BLaER1 treated with 17β-estradiol and CSF1 and Interleukin-3, amounts not matched to agents 10 nM and 100 nM (cell line): ENCODE data around the gene TTC29.
A peak's percentile ranks its signal among the peaks of the same experiment; 100 is the strongest.
"Not testable (repeated sequence)": the region's sequence is repeated elsewhere in the genome, so short reads cannot be mapped to it uniquely, and the experiment has no call there.

Experiments
- H3K27ac ChIP-seq, 11 experiments: shearing (Covaris generic); formaldehyde crosslinking; 2 replicates each; pipeline ENCODE4 v1.8.1; 2022
- H3K27me3 ChIP-seq, 11 experiments: shearing (Covaris generic); formaldehyde crosslinking; 2 replicates each; pipeline ENCODE4 v1.8.1; 2022
- H3K36me3 ChIP-seq, 11 experiments: shearing (Covaris generic); formaldehyde crosslinking; 2 replicates each; pipeline ENCODE4 v1.8.1; 2022
- H3K4me1 ChIP-seq, 10 experiments: shearing (Covaris generic); formaldehyde crosslinking; 2 replicates each; pipeline ENCODE4 v1.8.1; 2022
- H3K4me2 ChIP-seq, 11 experiments: shearing (Covaris generic); formaldehyde crosslinking; 2 replicates each; pipeline ENCODE4 v1.8.1; 2022
- H3K4me3 ChIP-seq, 10 experiments: shearing (Covaris generic); formaldehyde crosslinking; 2 replicates each; pipeline ENCODE4 v1.8.1; 2022
- H3K9ac ChIP-seq, 11 experiments: shearing (Covaris generic); formaldehyde crosslinking; 2 replicates each; pipeline ENCODE4 v1.8.1; 2022
- H3K9me3 ChIP-seq, 11 experiments: shearing (Covaris generic); formaldehyde crosslinking; replicated peaks in 1 of 11; 2 replicates each; pipeline ENCODE4 v1.8.1; 2022
- H4K20me1 ChIP-seq, 11 experiments: shearing (Covaris generic); formaldehyde crosslinking; 2 replicates each; pipeline ENCODE4 v1.8.1; 2022
- Cebpa-rat ChIP-seq, 11 experiments: shearing (Covaris generic); IDR thresholded peaks; 2 replicates each; pipeline ENCODE4 v1.8.1; 2022

The TTC29 gene

GRCh38 chr4:146776691-146777090 is 169.0 kb downstream of the TTC29 start:
- no peaks in the 10 kb centered on the region for H3K4me1 ChIP-seq
- H3K9ac ChIP-seq, result no peak overlapping the region
- H3K9me3 ChIP-seq, result peaks cover 0 to 5% (median 0%) of the 10 kb centered on the region in 11 experiments; a peak in 2 of 22 replicates
- no peak for TF ChIP-seq Cebpa-rat (IDR thresholded peaks at IDR 0.05)
- no peak overlapping the region for H3K4me3 ChIP-seq
- H3K4me2 ChIP-seq, result no peak overlapping the region
- H3K27me3 ChIP-seq, result no peaks in the 10 kb centered on the region
- no peaks in the 10 kb centered on the region for H4K20me1 ChIP-seq
- no peak overlapping the region for H3K27ac ChIP-seq
- H3K36me3 ChIP-seq, result no peaks in the 10 kb centered on the region

- Histone ChIP-seq H3K4me1 (no peaks in the 10 kb centered on the region), H3K36me3 (no peaks in the 10 kb centered on the region), H3K4me3 (no peak overlapping the region), H3K4me2 (no peak overlapping the region), H3K9me3 (peaks cover 0 to 4% (median 0%) of the 10 kb centered on the region in 11 experiments; a peak in 2 of 22 replicates), H3K27me3 (no peaks in the 10 kb centered on the region), H4K20me1 (no peaks in the 10 kb centered on the region), H3K9ac (no peak overlapping the region), H3K27ac (no peak overlapping the region)
- TF ChIP-seq Cebpa-rat (IDR thresholded peaks at IDR 0.05), result no peak
Observed at GRCh38 chr4:146763560-146763959, 182.1 kb downstream of the TTC29 start.

DNA sequence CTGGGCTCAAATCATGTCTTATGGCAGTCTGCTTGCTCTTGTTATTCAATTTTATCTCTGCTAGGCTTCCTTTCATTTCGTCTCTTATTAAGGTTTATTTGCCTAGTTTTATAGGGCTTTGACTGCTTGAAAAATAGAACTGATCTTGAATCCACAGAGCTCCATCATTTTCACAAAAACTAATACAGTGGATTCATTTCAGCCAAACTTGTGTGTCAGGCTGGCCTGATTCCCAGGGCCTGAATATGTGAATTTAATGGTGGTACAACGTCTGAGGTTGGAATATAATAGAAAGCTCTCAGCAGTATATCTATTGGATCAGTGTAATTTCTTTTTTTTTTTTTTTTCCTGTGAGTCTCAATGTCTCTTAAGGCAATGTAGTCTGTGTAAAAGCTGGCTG is 183.6 kb downstream of the TTC29 start:
- H3K4me3 ChIP-seq, result no peak overlapping the region
- H3K9me3 ChIP-seq, result peaks cover 0 to 13% (median 4%) of the 10 kb centered on the region in 11 experiments; a peak in 6 of 22 replicates
- no peak for TF ChIP-seq Cebpa-rat (IDR thresholded peaks at IDR 0.05)
- H3K27ac ChIP-seq, result no peak overlapping the region
- no peaks in the 10 kb centered on the region for H3K4me1 ChIP-seq
- no peaks in the 10 kb centered on the region for H4K20me1 ChIP-seq
- no peak overlapping the region for H3K4me2 ChIP-seq
- H3K36me3 ChIP-seq, result no peaks in the 10 kb centered on the region
- no peaks in the 10 kb centered on the region for H3K27me3 ChIP-seq
- H3K9ac ChIP-seq, result no peak overlapping the region

DNA sequence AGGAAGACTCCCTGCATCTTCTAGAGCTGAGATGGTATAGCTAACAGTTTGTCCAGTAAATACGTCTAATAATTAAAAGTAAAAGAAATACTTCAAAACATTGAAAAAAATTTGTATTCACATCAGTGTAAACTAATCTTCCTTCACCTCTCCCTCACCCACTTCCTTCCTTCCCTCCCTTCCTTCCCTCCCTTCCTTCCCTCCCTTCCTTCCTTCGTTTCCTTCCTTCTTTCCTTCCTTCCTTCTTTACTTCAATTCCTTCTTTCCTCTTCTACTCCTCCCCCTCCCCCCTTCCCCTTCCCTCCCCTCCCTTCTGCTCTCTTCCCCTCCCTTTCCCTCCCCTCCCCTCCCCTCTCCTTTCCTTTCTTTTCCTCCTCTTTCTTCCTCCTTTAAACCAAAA is 203.2 kb downstream of the TTC29 start:
- H3K4me2 ChIP-seq, result no peak overlapping the region
- no peaks in the 10 kb centered on the region for H3K4me1 ChIP-seq
- no peak overlapping the region for H3K27ac ChIP-seq
- H3K27me3 ChIP-seq, result no peaks in the 10 kb centered on the region
- TF ChIP-seq Cebpa-rat (IDR thresholded peaks at IDR 0.05), result no peak
- H3K4me3 ChIP-seq, result no peak overlapping the region
- H3K9ac ChIP-seq, result no peak overlapping the region
- H3K9me3 ChIP-seq, result peaks cover 0 to 3% (median 0%) of the 10 kb centered on the region in 11 experiments; a peak in 3 of 22 replicates
- H3K36me3 ChIP-seq, result no peaks in the 10 kb centered on the region
- no peaks in the 10 kb centered on the region for H4K20me1 ChIP-seq

- H3K9me3 ChIP-seq, result no peaks in the 10 kb centered on the region
- H3K27ac ChIP-seq, result no peak overlapping the region
- H3K4me2 ChIP-seq, result no peak overlapping the region
- no peak for TF ChIP-seq Cebpa-rat (IDR thresholded peaks at IDR 0.05)
- no peaks in the 10 kb centered on the region for H3K36me3 ChIP-seq
- no peak overlapping the region for H3K9ac ChIP-seq
- H3K27me3 ChIP-seq, result no peaks in the 10 kb centered on the region
- H3K4me3 ChIP-seq, result no peak overlapping the region
- H4K20me1 ChIP-seq, result no peaks in the 10 kb centered on the region
- no peaks in the 10 kb centered on the region for H3K4me1 ChIP-seq
Observed at GRCh38 chr4:146739182-146739581, 206.5 kb downstream of the TTC29 start.

DNA sequence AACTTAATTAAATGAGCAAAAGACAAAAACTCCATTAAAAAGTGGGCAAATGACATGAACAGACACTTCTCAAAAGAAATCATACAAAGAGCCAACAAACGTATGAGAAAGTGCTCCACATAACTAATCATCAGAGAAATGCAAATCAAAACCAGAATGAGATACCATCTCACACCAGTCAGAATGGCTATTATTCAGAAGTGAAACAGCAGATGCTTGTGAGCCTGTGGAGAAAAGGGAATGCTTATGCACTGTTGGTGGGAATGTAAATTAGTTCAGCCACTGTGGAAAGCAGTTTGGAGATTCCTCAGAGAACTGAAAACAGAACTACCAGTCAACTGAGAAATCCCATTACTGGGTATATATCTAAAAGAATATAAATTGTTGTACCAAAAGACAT is 222.1 kb downstream of the TTC29 start:
- not testable (repeated sequence) for H3K27me3 ChIP-seq, H3K9ac ChIP-seq, H4K20me1 ChIP-seq, H3K4me1 ChIP-seq, H3K9me3 ChIP-seq, H3K4me2 ChIP-seq, H3K27ac ChIP-seq, H3K36me3 ChIP-seq, H3K4me3 ChIP-seq

DNA sequence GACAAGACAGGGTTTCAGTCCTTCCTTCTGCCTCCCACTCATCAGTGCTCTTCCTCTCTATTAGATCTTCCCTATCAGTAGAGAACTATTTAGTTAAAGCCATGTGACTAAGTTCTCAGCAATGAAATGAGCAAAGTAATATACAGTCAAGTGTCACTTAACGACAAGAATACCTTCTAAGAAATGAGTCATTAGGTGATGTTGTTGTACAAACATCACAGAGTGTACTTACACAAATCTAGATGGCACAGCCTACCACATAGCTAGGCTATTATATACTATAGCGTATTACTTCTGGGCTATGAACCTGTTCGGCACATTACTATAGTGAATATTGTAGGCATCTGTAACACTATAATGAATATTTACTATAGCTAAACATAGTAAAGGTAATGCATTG is 235.7 kb downstream of the TTC29 start:
- no peaks in the 10 kb centered on the region; a peak in 1 of 22 replicates for H3K9me3 ChIP-seq
- no peak for TF ChIP-seq Cebpa-rat (IDR thresholded peaks at IDR 0.05)
- H3K9ac ChIP-seq, result no peak overlapping the region
- H3K27me3 ChIP-seq, result no peaks in the 10 kb centered on the region
- no peaks in the 10 kb centered on the region for H3K36me3 ChIP-seq
- no peak overlapping the region for H3K4me2 ChIP-seq
- H3K27ac ChIP-seq, result no peak overlapping the region
- no peak overlapping the region for H3K4me3 ChIP-seq
- H3K4me1 ChIP-seq, result no peaks in the 10 kb centered on the region
- H4K20me1 ChIP-seq, result no peaks in the 10 kb centered on the region

GRCh38 chr4:146699910-146700309 is 245.8 kb downstream of the TTC29 start:
- Histone ChIP-seq H3K27ac (no peak overlapping the region), H3K4me3 (no peak overlapping the region), H3K36me3 (no peaks in the 10 kb centered on the region), H4K20me1 (no peaks in the 10 kb centered on the region), H3K9me3 (no peaks in the 10 kb centered on the region), H3K27me3 (no peaks in the 10 kb centered on the region), H3K4me1 (no peaks in the 10 kb centered on the region), H3K9ac (no peak overlapping the region), H3K4me2 (no peak overlapping the region)
- TF ChIP-seq Cebpa-rat (IDR thresholded peaks at IDR 0.05), result no peak

DNA sequence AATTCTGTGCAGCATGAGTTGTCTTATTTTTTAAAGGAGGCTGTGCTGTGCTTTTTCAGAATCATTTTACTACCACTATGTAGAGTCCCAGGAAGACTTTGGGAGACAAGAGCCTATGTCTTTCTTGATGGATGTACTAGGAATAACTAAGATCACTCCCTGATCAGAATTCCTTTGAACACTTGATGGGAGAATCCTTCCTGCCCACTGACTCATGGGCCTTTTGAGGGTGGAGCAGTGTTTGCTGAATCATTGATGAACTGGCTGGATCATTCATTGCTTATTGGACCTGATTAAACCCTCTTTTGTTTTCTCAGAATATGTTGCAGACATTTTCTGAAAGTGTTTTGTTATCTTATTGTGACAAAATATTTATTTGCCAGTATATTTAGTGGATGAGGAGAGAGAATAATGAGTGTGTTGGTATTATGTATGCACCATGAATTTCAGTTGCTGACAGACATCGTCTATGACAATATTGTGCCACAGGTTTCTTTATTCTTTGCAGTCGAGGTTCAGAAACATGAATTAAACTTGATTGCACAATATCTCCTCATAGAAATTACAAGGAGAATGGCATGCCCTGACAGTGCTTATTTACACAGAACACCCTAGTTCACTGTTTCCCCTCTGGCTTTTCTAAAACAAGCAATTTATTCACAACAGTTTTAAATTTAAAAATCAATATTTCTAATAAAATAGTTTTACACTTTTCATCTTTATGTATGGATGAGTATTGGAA is 270.7 kb downstream of the TTC29 start:
- Histone ChIP-seq H3K9me3 (no peaks in the 10 kb centered on the region), H4K20me1 (no peaks in the 10 kb centered on the region), H3K36me3 (no peaks in the 10 kb centered on the region), H3K4me1 (no peaks in the 10 kb centered on the region; a peak in 1 of 20 replicates), H3K27me3 (no peaks in the 10 kb centered on the region), H3K9ac (no peak overlapping the region), H3K4me2 (no peak overlapping the region), H3K4me3 (no peak overlapping the region), H3K27ac (no peak overlapping the region)
- peak in 3 of 11 experiments; percentile 17 to 61 (median 48); a peak in 5 of 22 replicates for TF ChIP-seq Cebpa-rat (IDR thresholded peaks at IDR 0.05)

- not testable (repeated sequence) for H3K27me3 ChIP-seq, H3K27ac ChIP-seq, H3K9ac ChIP-seq, H3K36me3 ChIP-seq, H3K9me3 ChIP-seq, H3K4me1 ChIP-seq, H3K4me2 ChIP-seq, H4K20me1 ChIP-seq, H3K4me3 ChIP-seq
Observed at GRCh38 chr4:146663968-146664311, 281.7 kb downstream of the TTC29 start.
